T47D (cell line): ENCODE data around the gene PDE7B.

Source experiments
- DNase-seq, 2 experiments: peaks; one replicate each; pipeline versions ENCODE4 v3.0.0 to v3.0.0-alpha.2; 2011 to 2012; ENCODE audit warnings: low read depth in 1 of 2, low spot score in 1 of 2
- JUND ChIP-seq: IDR thresholded peaks from 2 replicates; pipeline ENCODE4 v1.6.1; 2012; ENCODE audit warnings: low read depth
- in situ Hi-C: cut with HindIII; loops from 2 replicates; pipeline ENCODE4 v1.10.0; 2016; ENCODE audit warnings: low sequenced_read_pairs, low pct_unique_long_range_greater_than_20kb

The PDE7B gene

GRCh38 chr6:135851442-135852271, at the start of gene PDE7B:
TSS of gene PDE7B (plus strand) at chr6:135851701.
- DNase-seq = peak; percentile 68 to 81
- in situ Hi-C loops = no loop called here
- no peak for TF ChIP-seq JUND

GRCh38 chr6:135801755-135802465, 49.6 kb upstream of the PDE7B start:
- no peak for TF ChIP-seq JUND
- DNase-seq = no peak
- in situ Hi-C loops = no loop called here

- no peak for DNase-seq
- no peak for TF ChIP-seq JUND
- in situ Hi-C loops = no loop called here
Measured at GRCh38 chr6:135810486-135810885, 41.0 kb upstream of the PDE7B start.

GRCh38 chr6:135811170-135811569, 40.3 kb upstream of the PDE7B start:
- no peak for TF ChIP-seq JUND
- in situ Hi-C loops = no loop called here
- DNase-seq = no peak

- no peak for TF ChIP-seq JUND
- in situ Hi-C loops = no loop called here
- DNase-seq = no peak
Measured at GRCh38 chr6:135811644-135812526, 39.6 kb upstream of the PDE7B start.

- DNase-seq = no peak
- in situ Hi-C loops = no loop called here
- TF ChIP-seq JUND = no peak
Measured at GRCh38 chr6:135813401-135813800, 38.1 kb upstream of the PDE7B start.

GRCh38 chr6:135814043-135814442, 37.5 kb upstream of the PDE7B start:
- no peak for DNase-seq
- in situ Hi-C loops = no loop called here
- no peak for TF ChIP-seq JUND

GRCh38 chr6:135815216-135815615, 36.3 kb upstream of the PDE7B start:
- in situ Hi-C loops = no loop called here
- DNase-seq = no peak
- TF ChIP-seq JUND = no peak

GRCh38 chr6:135817035-135817434, 34.5 kb upstream of the PDE7B start:
- no peak for TF ChIP-seq JUND
- DNase-seq = no peak
- in situ Hi-C loops = no loop called here

- no peak for TF ChIP-seq JUND
- DNase-seq = no peak
- in situ Hi-C loops = no loop called here
Measured at GRCh38 chr6:135819665-135820064, 31.8 kb upstream of the PDE7B start.

- no peak for DNase-seq
- in situ Hi-C loops = no loop called here
- no peak for TF ChIP-seq JUND
Measured at GRCh38 chr6:135820340-135820739, 31.2 kb upstream of the PDE7B start.

- DNase-seq = no peak
- in situ Hi-C loops = no loop called here
- TF ChIP-seq JUND = no peak
Measured at GRCh38 chr6:135823851-135824250, 27.6 kb upstream of the PDE7B start.
